A549 (cell line): Measurements from ENCODE around the gene DLX1.

Source experiments
- CHD4 ChIP-seq: fragments of 200-600 bp; sonication (generic); IDR thresholded peaks from 2 replicates; pipeline ENCODE4 v1.6.1; 2016; ENCODE audit warnings: antibody characterized with exemption, mild to moderate bottlenecking, borderline replicate concordance
- EHMT2 ChIP-seq: fragments of 200-600 bp; sonication (generic); IDR thresholded peaks from 2 replicates; pipeline ENCODE4 v1.6.1; 2016; ENCODE audit warnings: antibody characterized with exemption, low read depth, mild to moderate bottlenecking, moderate library complexity
- FOSL2 ChIP-seq, 2 experiments: fragments of 450-650 bp in 1 of 2; fragments of >200 bp in 1 of 2; sonication (Bioruptor Twin) in 1 of 2; formaldehyde crosslinking; IDR thresholded peaks; 2 replicates each; pipeline versions ENCODE4 v1.5.0 to v1.6.1; 2016 to 2020; ENCODE audit warnings: mild to moderate bottlenecking in 1 of 2, moderate library complexity in 1 of 2
- MAFK ChIP-seq: fragments of 450-650 bp; IDR thresholded peaks from 2 replicates; pipeline ENCODE4 v1.6.1; 2014; ENCODE audit not compliant: partially characterized antibody
- MYC ChIP-seq: IDR thresholded peaks from 2 replicates; pipeline ENCODE4 v1.6.1; 2012; ENCODE audit warnings: mild to moderate bottlenecking, inconsistent platforms, low read length, improper control_type of control experiment, borderline replicate concordance
- NR3C1 ChIP-seq: fragments of >200 bp; sonication (Bioruptor Twin); formaldehyde crosslinking; IDR thresholded peaks from 3 replicates; pipeline ENCODE4 v1.6.1; 2017
- TF ChIP-seq, protein P1 (sequence below): fragments of >200 bp; sonication (Bioruptor Twin); formaldehyde crosslinking; IDR thresholded peaks from 3 replicates; pipeline ENCODE4 v1.5.1; 2016

DNA sequence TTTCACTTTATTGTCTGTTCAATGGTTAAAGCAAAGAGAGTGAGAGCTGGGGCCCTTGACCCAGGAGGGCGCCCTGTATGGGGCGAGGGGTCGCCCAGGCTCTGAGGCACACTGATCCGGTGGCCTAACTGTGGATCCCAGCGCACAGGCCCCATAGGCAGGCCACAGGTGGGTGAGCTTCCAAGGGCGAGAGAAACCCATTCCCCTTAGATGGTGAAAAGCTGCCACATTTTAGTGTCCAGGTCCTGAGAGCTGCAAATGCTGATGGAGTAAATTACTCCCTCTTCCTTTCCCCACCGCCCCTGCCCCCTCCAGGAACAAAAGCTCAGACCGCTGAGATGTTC lies 23.3 kb downstream of the DLX1 start:
- TF ChIP-seq MAFK (no peak), MYC (no peak), CHD4 (no peak), FOSL2 (IDR thresholded peaks at IDR 0.05) (no peak), FOSL2 (CRISPR knock-in tag; IDR thresholded peaks at IDR 0.05) (no peak), EHMT2 (no peak), NR3C1 (no peak)
- TF ChIP-seq, protein P1, sequence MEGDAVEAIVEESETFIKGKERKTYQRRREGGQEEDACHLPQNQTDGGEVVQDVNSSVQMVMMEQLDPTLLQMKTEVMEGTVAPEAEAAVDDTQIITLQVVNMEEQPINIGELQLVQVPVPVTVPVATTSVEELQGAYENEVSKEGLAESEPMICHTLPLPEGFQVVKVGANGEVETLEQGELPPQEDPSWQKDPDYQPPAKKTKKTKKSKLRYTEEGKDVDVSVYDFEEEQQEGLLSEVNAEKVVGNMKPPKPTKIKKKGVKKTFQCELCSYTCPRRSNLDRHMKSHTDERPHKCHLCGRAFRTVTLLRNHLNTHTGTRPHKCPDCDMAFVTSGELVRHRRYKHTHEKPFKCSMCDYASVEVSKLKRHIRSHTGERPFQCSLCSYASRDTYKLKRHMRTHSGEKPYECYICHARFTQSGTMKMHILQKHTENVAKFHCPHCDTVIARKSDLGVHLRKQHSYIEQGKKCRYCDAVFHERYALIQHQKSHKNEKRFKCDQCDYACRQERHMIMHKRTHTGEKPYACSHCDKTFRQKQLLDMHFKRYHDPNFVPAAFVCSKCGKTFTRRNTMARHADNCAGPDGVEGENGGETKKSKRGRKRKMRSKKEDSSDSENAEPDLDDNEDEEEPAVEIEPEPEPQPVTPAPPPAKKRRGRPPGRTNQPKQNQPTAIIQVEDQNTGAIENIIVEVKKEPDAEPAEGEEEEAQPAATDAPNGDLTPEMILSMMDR = no peak
